ENCODE data around the gene CYBC1. TPM values are rescaled to one million over a fixed set of nuclear protein-coding genes. Genes with fewer than 3 reads are reported as not detected.

Gene CYBC1
- total RNA-seq, 1 experiment from 2014 or later, result 174 TPM

- Histone ChIP-seq H3K27me3 (ENCODE audit: control insufficient read depth, insufficient read depth, low read length) (no peaks in the 10 kb centered on the region), H3K4me3 (ENCODE audit: low read depth in 2 of 2, low read length in 2 of 2) (peak within 1 kb of the TSS; percentile 86 to 98), H3K27ac (ENCODE audit: low read length) (peak within 1 kb of the TSS; percentile 86), H3K9me3 (ENCODE audit: control insufficient read depth, insufficient read depth, low read depth, low read length) (no peaks in the 10 kb centered on the region), H3K36me3 (ENCODE audit: control insufficient read depth, insufficient read depth, low read length) (peaks cover 3% of the 10 kb centered on the region; the same call in 1 of the 2 replicates), H3K4me1 (ENCODE audit: control insufficient read depth, insufficient read depth, low read length) (peaks cover 15% of the 10 kb centered on the region)
- TF ChIP-seq POLR2AphosphoS5 (IDR thresholded peaks at IDR 0.05; ENCODE audit: low read depth, low read length), result peak; percentile 96
- peak; percentile 95; the same call in 1 of the 2 replicates for TF ChIP-seq SIN3A (IDR thresholded peaks at IDR 0.05; ENCODE audit: borderline replicate concordance, insufficient read depth, low read depth, low read length)
- TF ChIP-seq REST (IDR thresholded peaks at IDR 0.05; ENCODE audit: insufficient read depth in 1 of 2, low read depth in 2 of 2, low read length in 1 of 2), result peak; percentile 29 to 76; a peak in 2 of 4 replicates
- no peak for TF ChIP-seq CTCF (IDR thresholded peaks at IDR 0.05)
- TF ChIP-seq TCF7L2 (IDR thresholded peaks at IDR 0.05; ENCODE audit: low read depth, low read length), result no peak
- ChIA-PET CTCF (interaction anchor here (0.6 to 0.8 kb wide), 3 partner anchors 19 to 113 kb away, joined by 3 to 10 read pairs (median 5); no protein-coding TSS in a partner anchor), POLR2A (no interaction called here)
- in situ Hi-C loops (cut with HindIII; ENCODE audit: low pct_unique_long_range_greater_than_20kb, low sequenced_read_pairs) (loop anchor here (5.0 kb wide), 1 partner anchor 71 kb away; no protein-coding TSS in a partner anchor), intact Hi-C loops (cut with micrococcal nuclease; ENCODE audit: unreplicated experiment) (no loop called here)
- no TSS peak for BruUV-seq (replicated peaks)
- peak; percentile 94 for ATAC-seq
- no peak for DNase-seq (ENCODE audit: low read depth, low spot score)
Measured at GRCh38 chr17:82418001-82418986, 32.3 kb downstream of the CYBC1 start, which contains the start of the genes HEXD and OGFOD3. HEXD (plus strand) TSS chr17:82418347; CDS start chr17:82419800, 1,453 bp downstream. OGFOD3 (minus strand) TSS chr17:82418586; CDS start chr17:82418485, 101 bp downstream.

- no peaks in the 10 kb centered on the region for H3K27me3 ChIP-seq (ENCODE audit: control insufficient read depth, insufficient read depth, low read length)
- intact Hi-C loops (cut with micrococcal nuclease; ENCODE audit: unreplicated experiment), result no loop called here
- H3K9me3 ChIP-seq (ENCODE audit: control insufficient read depth, insufficient read depth, low read depth, low read length), result no peaks in the 10 kb centered on the region
- peaks cover 3% of the 10 kb centered on the region; the same call in 1 of the 2 replicates for H3K36me3 ChIP-seq (ENCODE audit: control insufficient read depth, insufficient read depth, low read length)
- peaks cover 18% of the 10 kb centered on the region for H3K4me1 ChIP-seq (ENCODE audit: control insufficient read depth, insufficient read depth, low read length)
- no peak for DNase-seq (ENCODE audit: low read depth, low spot score)
- POLR2A ChIA-PET, result no interaction called here
- ATAC-seq, result no peak
- in situ Hi-C loops (cut with HindIII; ENCODE audit: low pct_unique_long_range_greater_than_20kb, low sequenced_read_pairs), result loop anchor here (5.0 kb wide), 1 partner anchor 69 kb away; no protein-coding TSS in a partner anchor
- H3K4me3 ChIP-seq (ENCODE audit: low read depth in 2 of 2, low read length in 2 of 2), result no peak overlapping the region
- BruUV-seq (replicated peaks), result no TSS peak
- CTCF ChIA-PET, result interaction anchor here (0.6 kb wide), 1 partner anchor 122 kb away, joined by 3 read pairs; no protein-coding TSS in a partner anchor
- TF ChIP-seq CTCF (IDR thresholded peaks at IDR 0.05), result no peak
- no peak for TF ChIP-seq SIN3A (IDR thresholded peaks at IDR 0.05; ENCODE audit: borderline replicate concordance, insufficient read depth, low read depth, low read length)
- TF ChIP-seq TCF7L2 (IDR thresholded peaks at IDR 0.05; ENCODE audit: low read depth, low read length), result no peak
- H3K27ac ChIP-seq (ENCODE audit: low read length), result no peak overlapping the region
Measured at GRCh38 chr17:82416771-82417170, 33.8 kb downstream of the CYBC1 start.

Data from Panc1 (cell line).